ENCODE measurements around the gene IFT88. TPM values are rescaled to one million over a fixed set of nuclear protein-coding genes. Genes with fewer than 3 reads are reported as not detected.

IFT88 gene
- total and polyA plus RNA-seq, 2 of the 8 experiments (the other 6 are each of a cell fraction or from before 2014, with no cell fraction given), result 1.7 to 5.8 TPM

DNA sequence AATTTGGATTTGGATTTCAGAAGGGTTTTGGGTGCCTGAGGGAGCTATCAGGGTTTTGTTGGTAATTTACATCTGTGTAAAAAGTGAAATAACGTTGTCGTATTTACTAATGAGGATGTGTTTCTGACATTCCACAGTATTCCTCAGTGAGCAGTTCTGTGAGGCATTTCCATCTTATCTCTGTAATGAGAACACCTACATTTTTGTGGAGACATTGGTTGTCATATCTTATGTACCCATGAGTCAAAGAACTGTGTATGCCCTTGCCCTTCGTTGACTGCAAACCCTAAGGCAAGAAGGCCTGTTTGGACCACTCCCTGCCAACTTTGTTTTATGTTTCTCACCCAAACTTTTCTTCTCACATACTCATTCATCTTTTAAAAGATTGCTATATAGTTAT, 122.3 kb downstream of the IFT88 start (continued):
- TF ChIP-seq, protein P1, sequence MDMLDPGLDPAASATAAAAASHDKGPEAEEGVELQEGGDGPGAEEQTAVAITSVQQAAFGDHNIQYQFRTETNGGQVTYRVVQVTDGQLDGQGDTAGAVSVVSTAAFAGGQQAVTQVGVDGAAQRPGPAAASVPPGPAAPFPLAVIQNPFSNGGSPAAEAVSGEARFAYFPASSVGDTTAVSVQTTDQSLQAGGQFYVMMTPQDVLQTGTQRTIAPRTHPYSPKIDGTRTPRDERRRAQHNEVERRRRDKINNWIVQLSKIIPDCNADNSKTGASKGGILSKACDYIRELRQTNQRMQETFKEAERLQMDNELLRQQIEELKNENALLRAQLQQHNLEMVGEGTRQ (IDR thresholded peaks at IDR 0.05; ENCODE audit: low read length), result no peak

Data from H1 (cell line).